Measurements from ENCODE around the gene GRB2.

GRB2 gene

GRCh38 chr17:75412455-75413317 lies 7.2 kb upstream of the GRB2 start:
- DNase-seq, result peak; percentile 69

- DNase-seq, result no peak
These were observed 6.0 kb upstream of the GRB2 start for GRCh38 chr17:75411328-75412067.

GRCh38 chr17:75410141-75410540 lies 4.7 kb upstream of the GRB2 start:
- no peak for DNase-seq

GRCh38 chr17:75407655-75408352 lies 2.3 kb upstream of the GRB2 start:
- DNase-seq, result no peak

GRCh38 chr17:75406222-75406615 lies 741 bp upstream of the GRB2 start:
- DNase-seq, result no peak

GRCh38 chr17:75404731-75405364 lies 630 bp downstream of the GRB2 start:
- DNase-seq, result peak; percentile 30

- DNase-seq, result peak; percentile 53
These were observed 1.2 kb downstream of the GRB2 start for GRCh38 chr17:75404223-75404730.

- no peak for DNase-seq
These were observed 2.3 kb downstream of the GRB2 start for GRCh38 chr17:75403131-75403530.

GRCh38 chr17:75402026-75402425 lies 3.5 kb downstream of the GRB2 start:
- DNase-seq, result no peak

GRCh38 chr17:75400326-75400939 lies 5.0 kb downstream of the GRB2 start:
- no peak for DNase-seq

GRCh38 chr17:75398279-75398678 lies 7.2 kb downstream of the GRB2 start:
- no peak for DNase-seq

GRCh38 chr17:75397217-75397616 lies 8.3 kb downstream of the GRB2 start:
- no peak for DNase-seq

- no peak for DNase-seq
These were observed 8.7 kb downstream of the GRB2 start for GRCh38 chr17:75396796-75397195.

GRCh38 chr17:75396025-75396424 lies 9.5 kb downstream of the GRB2 start:
- no peak for DNase-seq

- no peak for DNase-seq
These were observed 11.1 kb downstream of the GRB2 start for GRCh38 chr17:75394332-75394918.

- DNase-seq, result peak; percentile 99
These were observed 11.8 kb downstream of the GRB2 start for GRCh38 chr17:75393523-75394331.

GRCh38 chr17:75392559-75392958 lies 12.9 kb downstream of the GRB2 start:
- no peak for DNase-seq

- no peak for DNase-seq
These were observed 14.5 kb downstream of the GRB2 start for GRCh38 chr17:75390982-75391381.

GRCh38 chr17:75388476-75389030 lies 16.9 kb downstream of the GRB2 start:
- no peak for DNase-seq

- no peak for DNase-seq
These were observed 17.7 kb downstream of the GRB2 start for GRCh38 chr17:75387771-75388170.

- DNase-seq, result no peak
These were observed 19.0 kb downstream of the GRB2 start for GRCh38 chr17:75386430-75386829.
